GM21529 (cell line): ENCODE results near the gene ME1.
"Not testable (repeated sequence)": the region's sequence is repeated elsewhere in the genome, so short reads cannot be mapped to it uniquely, and the experiment has no call there.

Experiments
- ATAC-seq: cut with Tn5 transposase; IDR thresholded peaks from one replicate; pipeline ENCODE4 v1.9.1; 2021; ENCODE audit not compliant: unreplicated experiment

The ME1 gene

DNA sequence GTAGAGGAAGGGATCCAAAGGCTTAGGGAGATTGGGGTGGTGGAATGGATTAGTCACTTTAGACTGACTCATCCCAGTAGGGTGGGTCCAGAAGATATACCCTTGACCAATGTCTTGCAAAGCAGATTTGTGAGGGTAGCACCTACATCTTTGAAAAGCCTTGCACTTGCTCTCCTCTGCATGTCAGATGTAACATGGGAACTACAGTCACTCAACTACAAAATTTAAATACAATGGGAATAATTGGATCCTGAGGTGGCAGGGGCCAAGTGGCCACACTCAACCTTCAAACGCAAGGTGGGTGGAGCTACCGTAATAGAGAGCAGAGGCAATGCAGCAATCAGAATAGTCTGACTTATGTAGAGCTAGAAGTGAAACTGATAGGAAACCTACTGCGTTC is 71.2 kb downstream of the ME1 start:
- ATAC-seq: no peak

DNA sequence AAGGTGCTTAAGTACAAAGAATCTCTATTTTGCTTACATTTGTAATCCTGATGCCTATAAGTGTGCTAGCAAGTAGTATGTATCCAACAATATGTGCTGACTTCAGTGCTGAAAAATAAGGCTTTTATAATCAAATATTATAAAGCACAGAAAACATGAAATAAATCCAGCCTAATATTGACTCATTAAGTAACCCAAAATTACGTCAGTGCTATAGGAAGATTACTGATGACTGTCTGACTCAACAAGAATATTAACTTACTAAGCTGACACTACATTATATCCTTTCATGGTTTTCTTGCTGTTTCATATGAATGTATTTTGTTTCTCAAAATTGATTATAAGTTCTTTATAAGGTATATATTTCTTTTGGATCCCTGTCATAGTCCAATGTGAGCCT is 76.1 kb downstream of the ME1 start:
- ATAC-seq: no peak

DNA sequence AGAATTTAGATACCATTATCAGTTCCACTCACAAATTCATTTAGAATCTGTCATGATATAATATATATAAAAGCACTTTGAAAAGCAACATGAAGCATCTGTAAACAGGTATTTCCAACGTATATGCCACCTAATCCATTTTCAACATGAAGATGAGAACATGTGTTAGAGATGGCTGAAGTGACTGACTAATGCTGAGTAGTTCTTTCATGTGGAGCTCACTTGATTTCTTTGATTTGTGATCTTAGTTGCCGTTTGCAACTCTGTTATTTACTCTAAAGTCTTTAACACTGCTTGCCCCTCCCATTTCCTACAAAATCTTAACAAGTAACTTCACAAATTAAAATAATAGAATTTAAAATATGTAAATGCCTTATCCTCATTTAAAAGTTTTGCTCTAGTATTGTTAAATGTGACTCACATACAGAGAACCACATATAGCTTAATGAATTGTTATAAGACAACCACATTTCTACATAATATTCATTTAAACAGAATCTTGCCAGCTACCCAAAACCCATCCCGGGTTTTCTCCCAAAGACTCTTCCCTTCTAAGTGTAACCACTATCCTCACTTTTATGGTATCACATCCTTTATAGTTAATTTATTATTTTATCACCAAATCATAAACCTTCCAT is 78.3 kb downstream of the ME1 start:
- ATAC-seq: no peak

DNA sequence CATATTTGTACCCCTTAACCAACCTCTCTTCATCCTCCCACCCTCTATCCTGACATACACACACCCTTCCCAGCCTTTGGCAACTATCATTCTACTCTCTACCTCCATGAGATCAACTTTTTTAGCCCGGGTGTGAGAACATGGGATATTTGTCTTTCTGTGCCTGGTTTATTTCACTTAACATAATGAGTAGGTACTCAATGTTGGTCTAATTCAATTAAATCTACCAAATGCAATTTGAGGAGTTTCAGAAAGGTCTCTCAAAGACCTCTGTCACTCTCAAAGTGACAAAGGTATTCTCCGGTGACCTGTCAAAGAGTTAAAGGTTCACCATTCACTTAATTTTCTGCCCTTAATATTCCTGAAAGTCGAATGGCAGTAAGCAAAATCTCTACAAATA is 87.7 kb downstream of the ME1 start:
- no peak for ATAC-seq

DNA sequence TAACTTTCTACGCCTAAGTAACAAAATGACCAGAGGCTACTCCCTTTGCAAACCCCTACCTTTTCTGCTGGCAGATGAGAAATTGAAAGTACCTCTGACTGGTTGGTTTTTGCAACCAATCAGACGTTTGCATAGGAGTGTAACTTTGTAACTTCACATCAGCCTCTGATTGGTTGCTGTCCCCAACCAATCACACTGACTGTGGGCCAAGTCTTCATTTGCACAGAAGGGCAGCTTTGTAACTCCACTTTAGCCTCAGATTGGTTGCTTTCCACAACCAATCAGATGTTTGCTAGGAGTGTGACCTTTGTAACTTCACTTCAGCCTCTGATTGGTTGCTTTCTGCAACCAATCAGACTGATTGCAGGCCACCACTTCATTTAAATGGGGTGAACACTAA is 89.1 kb downstream of the ME1 start:
- ATAC-seq: no peak

DNA sequence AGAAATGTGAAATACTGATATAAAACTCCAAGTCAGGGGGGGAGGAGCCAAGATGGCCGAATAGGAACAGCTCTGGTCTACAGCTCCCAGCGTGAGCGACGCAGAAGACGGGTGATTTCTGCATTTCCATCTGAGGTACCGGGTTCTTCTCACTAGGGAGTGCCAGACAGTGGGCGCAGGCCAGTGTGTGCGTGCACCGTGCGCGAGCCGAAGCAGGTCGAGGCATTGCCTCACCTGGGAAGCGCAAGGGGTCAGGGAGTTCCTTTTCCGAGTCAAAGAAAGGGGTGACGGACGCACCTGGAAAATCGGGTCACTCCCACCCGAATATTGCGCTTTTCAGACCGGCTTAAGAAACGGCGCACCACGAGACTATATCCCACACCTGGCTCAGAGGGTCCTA is 96.9 kb downstream of the ME1 start:
- ATAC-seq: not testable (repeated sequence)

DNA sequence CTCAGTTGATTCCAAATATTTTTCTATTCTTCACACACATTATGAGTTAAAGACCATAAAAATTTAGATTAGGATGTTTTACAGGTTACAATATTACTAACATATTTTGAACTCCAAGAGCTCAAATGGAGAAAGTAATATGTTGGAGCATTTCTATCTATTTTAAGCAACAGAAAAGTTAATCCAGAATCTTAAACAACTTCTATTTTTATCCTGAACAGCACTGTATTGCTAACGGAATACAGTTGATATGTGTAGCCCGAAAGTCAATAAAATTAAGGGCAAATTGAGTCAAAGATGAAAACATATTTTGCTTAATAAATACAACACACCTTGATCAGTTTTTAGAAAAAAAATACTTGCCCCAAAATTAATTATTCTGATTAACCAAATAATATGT is 97.4 kb downstream of the ME1 start:
- ATAC-seq: no peak

DNA sequence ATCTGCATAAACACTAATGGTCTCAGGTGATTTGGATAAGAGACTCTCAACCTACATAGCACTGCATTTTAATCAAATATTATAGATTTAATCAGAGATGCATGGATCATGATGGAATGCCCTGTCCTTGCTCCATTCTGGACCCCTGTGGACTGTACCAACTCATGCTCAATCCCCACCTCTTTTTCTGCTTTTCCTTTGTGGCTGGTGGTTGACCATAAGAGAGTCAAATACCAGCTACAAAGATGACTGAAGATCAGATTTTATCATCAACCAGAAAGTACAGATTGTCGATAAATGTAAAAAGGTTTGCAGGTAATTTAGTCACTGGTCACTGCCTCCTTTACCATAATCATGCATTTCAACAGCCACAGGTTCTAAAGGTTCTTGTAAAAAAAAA is 116.2 kb downstream of the ME1 start:
- no peak for ATAC-seq

DNA sequence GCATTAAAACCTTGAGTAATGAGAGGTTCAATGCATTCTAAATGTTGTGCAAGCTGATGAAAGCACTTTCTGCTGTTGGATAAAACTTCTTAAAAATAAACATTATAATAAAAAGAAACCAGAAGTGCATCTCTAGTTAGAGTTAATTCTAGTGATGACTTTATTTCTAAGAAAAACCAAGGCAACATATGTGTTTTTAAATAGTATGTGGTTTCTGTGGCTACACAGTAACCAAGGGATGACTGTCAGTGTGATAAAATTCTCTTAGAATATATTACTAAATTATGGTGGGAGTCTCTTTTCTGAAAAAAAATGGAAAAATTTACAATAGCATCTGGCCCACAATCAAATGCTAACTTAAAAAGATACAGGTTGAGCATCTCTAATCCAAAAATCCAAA is 117.0 kb downstream of the ME1 start:
- ATAC-seq: no peak

DNA sequence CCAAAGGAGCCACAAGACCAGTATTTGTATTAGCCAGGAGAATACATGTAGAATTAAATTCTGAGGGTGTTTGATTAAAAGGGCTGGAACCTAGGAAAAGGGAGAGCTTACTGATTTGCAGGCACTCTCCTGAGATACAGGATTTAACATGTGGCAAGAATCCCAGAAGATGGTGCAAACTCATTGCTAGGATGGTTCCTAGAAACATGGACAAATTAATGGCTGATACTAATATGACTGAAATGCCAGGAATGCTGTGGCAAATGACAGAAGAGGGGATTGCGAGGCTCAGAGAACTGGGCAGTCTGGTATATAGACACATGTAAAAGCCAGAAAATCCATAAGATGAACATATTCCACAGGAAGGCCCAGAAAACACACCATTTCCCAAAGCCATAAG is 119.6 kb downstream of the ME1 start:
- ATAC-seq: no peak

DNA sequence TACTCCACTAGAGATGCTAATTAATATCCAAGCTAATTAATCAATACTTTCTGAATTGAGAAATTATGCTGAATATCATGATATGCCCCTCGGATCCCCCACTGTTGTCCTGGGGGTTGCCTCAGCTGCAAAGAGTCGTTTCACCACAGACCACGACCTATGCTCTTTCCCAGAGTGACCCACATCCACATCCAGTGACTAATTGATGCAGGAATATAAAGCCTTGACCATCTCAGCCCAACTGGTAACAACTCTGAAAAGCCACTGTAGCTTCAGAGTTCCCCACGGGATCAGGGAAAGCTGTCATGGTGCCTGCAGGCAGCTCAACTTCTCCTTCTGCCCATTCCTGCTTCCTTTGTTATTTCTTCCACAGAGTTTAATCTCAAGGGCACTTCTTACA is 120.8 kb downstream of the ME1 start:
- no peak for ATAC-seq

DNA sequence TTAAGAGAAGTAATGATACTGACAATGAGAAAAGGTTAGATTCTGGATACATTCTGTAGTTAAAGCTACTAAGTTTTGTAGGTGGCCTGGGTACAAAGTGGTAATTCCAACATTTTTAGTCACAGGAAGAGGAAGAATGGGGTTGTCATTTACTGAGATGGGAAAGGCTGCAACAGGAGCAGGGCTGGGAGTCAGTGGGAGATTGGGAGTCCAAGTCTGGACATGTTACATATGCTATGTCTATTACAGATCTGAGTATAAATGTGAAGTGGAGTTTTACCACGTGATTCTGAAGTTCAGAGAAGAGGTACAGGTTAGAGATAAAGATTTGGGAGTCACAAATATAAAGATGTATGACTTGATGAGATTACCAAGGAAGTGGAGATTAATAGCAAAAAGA is 121.5 kb downstream of the ME1 start:
- no peak for ATAC-seq

DNA sequence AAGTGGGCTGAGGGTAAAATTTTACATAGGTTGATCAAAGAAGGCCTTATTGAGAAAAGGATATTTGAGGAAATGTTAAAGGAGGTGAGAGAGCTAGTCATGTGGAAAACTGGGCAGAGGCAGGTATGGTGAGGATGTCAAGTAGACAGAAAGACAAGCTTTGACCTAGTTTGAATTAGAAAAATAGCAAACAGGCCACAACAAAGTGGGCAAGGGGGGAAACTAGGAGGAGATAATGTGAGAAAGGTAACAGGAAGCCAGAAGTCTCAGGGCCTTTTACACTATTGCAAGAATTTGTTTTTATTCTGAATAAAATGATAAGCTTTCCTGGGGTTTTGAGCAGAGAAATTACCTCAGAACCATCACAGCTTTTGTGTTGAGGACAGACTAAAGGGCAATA is 122.0 kb downstream of the ME1 start:
- ATAC-seq: no peak

DNA sequence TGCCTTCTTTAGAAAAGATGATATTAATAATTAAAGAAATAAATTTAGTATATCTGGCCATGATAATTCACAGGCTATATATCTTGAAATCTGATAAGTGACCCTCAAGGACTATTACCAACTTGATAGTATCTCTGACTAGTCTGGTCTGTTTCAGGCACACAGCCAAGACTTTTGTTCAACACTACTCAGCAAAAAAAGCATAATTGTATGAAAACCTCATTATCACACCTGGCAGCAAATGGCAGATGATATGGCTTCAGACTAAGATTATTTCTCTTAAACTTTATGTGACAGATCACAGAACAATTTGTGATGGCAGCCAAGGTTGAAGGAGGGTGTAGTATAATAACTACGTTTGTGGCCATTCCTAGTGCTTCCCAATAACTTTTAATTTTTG is 123.0 kb downstream of the ME1 start:
- ATAC-seq: no peak

DNA sequence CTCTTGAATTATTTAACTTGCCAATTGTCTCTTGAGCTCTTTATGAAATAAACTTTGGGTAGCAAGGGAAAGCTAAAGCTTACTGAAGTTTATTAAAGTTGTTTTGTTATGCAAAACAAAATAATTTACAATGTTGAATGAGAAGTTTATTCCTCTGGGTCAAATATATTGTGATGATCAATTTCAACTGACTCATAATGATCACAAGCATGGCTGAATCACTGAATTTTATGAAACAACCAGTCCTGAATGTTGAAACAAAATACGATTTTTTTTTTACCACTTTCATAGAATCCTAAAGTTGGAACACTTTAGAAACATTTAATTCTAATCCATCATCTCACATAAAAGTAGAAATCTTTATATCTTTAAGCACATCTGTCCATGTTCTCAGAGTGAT is 127.4 kb downstream of the ME1 start:
- no peak for ATAC-seq

DNA sequence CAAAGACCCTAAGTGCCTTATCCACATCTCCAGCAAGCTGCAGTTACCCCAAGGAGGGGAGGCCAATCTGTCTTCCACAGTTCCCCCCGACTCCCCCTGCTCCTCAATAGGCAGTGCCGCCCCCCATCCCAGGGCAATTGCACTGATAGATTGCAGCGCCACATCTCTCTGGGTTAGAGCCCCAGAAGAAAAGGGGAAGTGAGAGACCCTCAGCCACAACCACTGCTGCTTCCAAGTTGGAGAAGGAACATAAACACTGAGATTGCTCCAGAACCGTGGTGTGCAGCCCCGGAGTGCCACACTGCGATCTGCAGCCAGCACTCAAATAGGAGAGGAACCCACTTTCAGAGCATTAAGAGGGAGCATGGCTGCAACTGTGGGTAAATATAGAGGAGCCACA is 136.2 kb downstream of the ME1 start:
- no peak for ATAC-seq

DNA sequence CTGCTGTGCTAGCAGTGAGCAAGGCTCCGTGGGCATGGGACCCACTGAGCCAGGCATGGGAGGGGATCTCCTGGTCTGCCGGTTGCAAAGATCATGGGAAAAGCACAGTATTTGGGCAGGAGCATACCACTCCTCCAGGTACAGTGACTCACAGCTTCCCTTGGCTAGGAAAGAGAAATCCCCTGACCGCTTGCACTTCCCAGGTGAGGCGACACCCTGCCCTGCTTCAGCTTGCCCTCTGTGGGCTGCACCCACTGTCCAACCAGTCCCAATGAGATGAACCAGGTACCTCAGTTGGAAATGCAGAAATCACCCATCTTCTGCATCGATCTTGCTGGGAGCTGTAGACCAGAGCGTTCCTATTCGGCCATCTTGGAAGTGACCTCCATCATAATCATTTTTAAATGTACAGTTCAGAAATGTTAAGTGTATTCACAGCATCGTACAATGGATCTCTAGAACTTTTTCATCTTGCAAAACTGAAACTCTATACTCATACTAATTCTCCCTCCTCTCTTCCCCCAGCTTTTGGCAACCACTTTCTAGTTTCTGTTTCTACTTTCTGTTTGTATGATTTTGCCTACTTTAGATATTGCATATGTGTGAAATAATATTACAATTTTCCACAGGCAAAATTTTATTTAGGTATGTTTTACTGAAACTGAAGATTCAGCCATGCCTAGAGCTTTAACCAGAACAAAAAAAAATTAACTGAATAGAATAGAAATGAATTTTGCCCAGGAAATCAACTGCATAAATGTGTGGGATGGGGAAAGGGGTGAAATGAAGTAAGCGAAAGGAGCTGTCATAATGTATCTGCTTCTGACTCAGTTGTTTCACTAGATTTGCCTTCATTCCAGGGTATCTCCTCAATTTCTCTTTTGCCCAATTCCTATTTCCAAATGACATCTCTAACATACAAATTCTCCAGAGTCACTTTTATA is 137.7 kb downstream of the ME1 start:
- ATAC-seq: peak; percentile 92

DNA sequence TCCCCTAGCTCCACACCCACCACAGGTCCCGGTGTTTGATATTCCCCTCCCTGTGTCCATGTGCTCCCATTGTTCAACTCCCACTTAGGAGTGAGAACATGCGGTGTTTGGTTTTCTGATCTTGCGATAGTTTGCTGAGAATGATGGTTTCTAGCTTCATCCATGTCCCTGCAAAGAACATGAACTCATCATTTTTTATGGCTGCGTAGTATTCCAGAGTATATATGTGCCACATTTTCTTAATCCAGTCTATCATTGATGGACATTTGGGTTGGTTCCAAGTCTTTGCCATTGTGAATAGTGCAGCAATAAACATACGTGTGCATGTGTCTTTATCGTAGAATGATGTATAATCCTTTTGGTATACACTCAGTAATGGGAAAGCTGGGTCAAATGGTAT is 143.6 kb downstream of the ME1 start:
- ATAC-seq: not testable (repeated sequence)

DNA sequence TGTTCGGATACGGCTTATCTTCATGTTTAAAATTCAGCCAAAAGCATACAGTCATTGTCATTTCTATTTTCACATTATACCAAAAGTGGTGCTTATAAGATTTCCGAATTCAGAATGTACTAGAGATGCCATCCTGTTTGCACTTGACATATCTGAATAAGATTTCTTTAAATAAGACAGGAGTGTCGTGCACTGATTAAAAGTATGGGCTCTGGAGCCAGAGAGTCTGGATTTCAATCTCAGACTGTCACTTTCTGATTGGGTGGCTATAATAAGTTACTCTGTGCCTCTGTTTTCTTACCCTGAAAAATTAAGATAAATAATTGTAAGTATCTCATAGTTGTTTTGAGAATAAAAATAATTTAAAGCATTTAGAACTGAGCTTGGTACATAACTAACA is 144.9 kb downstream of the ME1 start:
- no peak for ATAC-seq

DNA sequence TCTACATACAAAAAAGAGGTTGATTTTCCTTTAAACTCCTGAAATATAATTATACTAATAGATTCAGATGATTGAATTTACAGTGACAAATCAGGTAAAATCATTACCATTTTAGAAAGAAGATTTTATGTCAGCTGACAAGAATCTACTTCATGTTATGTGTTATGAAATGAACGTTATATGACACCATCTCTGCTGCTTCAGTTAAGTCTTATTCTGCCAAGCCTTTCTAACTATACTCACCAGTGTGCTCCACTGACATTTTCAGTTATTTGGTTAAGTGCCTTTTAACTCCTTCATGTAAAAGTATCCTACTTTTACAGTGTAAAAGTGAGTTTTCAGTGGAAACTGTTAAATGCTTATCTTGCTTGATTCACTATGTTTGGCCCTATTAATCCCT is 157.3 kb downstream of the ME1 start:
- no peak for ATAC-seq

DNA sequence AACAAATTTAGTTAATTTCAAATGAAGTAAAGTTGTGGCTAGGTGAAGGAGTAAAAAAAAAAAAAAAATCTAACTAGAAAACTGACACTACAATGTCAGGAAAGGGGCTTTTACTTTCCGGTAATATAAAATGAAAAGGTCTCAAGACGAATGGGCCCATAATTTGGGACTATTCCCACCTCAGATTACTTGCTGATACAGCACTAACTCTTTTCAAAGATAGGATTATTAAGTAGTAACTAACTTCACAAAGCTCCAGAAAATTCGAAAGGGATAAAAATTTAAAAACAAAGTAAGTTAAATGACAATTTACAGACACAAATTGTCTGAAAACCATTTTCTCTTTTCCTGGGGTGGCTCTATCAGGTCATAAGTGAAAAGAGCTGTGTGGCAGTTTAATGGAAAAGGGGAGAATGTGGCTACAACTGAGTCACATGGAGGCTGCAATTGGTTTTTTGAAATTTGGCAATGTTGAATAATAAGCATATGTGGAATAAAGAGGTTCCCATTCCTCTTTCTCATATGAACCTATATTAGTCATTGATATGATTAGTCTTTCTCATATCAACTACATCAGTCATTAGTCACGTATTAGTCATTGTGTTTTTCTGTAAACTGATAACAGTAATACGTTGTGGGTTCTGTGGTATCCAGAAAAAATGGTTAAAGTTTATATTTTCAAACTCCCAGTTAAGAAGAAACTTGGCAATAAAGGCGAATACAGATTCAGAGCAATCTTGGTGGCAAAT is 159.7 kb downstream of the ME1 start:
- ATAC-seq: peak; percentile 58

DNA sequence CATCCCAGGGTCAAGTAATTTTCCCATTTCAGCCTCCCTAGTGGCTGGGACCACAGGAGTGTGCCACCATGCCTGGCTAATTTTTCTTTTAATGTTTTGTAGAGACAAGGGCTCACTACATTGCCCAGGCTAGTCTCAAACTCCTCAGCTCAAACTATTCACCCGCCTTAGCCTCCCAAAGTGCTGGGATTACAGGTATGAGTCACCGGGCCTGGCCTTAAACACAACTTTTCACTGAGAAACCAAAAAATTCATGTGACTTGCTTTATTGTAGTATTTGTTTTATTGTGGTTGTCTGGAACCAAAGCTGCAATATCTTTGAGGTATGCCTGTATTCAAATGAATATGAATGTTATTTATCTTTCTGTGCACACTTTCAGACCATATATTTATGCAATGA is 165.5 kb downstream of the ME1 start:
- ATAC-seq: no peak
